Peyer's patch (tissue), 4 donors: ENCODE results near the gene NTSR2. TPM values are rescaled to one million over a fixed set of nuclear protein-coding genes. Genes with fewer than 3 reads are reported as not detected.

Experiments
- DNase-seq, 3 donors: peaks; one replicate each; pipeline ENCODE4 v3.0.0-alpha.2; 2017 to 2019
- H3K27ac ChIP-seq, 4 donors: fragments of 200-600 bp; sonication (generic); one replicate each; pipeline ENCODE4 v1.5.1; 2016 to 2019
- H3K27me3 ChIP-seq, 2 donors: fragments of 200-600 bp; sonication (generic); one replicate each; pipeline ENCODE4 v1.5.1; 2019
- H3K36me3 ChIP-seq, 3 donors: fragments of 200-600 bp; sonication (generic); one replicate each; pipeline ENCODE4 v1.5.1; 2016 to 2019
- H3K4me1 ChIP-seq, 4 donors: fragments of 200-600 bp; sonication (generic); one replicate each; pipeline ENCODE4 v1.5.1; 2016 to 2019
- H3K4me3 ChIP-seq, 4 donors: fragments of 200-600 bp; sonication (generic); 1 replicate in 3 of 4; 2 replicates in 1 of 4; pipeline ENCODE4 v1.5.1; 2016 to 2019; ENCODE audit warnings: mild to moderate bottlenecking in 1 of 4
- H3K9me3 ChIP-seq, 4 donors: fragments of 200-600 bp; sonication (generic); one replicate each; pipeline ENCODE4 v1.5.1; 2016 to 2019; ENCODE audit warnings: mild to moderate bottlenecking in 1 of 4
- POLR2A ChIP-seq, 2 donors: fragments of 450-650 bp; IDR thresholded peaks; one replicate each; pipeline ENCODE4 v1.5.1; 2017; ENCODE audit warnings: antibody characterized with exemption in 2 of 2, mild to moderate bottlenecking in 2 of 2, moderate library complexity in 2 of 2
- total RNA-seq, 4 donors: library from RNA; depleted of rRNA; stranded (reverse); fragments of >200 nt; gene quantifications; one replicate each; pipeline ENCODE4 v1.1.0, GENCODE V29; 2016
- TF ChIP-seq, protein P1 (sequence below), 6 experiments: fragments of 450-650 bp in 4 of 6; fragments of 200-600 bp in 2 of 6; sonication (generic) in 1 of 6; IDR thresholded peaks; one replicate each; pipeline ENCODE4 v1.5.1; 2017 to 2019; ENCODE audit warnings: antibody characterized with exemption in 6 of 6, mild to moderate bottlenecking in 3 of 6, moderate library complexity in 1 of 6

NTSR2 gene
- total RNA-seq, 4 donors from 2014 or later, result not detected

DNA sequence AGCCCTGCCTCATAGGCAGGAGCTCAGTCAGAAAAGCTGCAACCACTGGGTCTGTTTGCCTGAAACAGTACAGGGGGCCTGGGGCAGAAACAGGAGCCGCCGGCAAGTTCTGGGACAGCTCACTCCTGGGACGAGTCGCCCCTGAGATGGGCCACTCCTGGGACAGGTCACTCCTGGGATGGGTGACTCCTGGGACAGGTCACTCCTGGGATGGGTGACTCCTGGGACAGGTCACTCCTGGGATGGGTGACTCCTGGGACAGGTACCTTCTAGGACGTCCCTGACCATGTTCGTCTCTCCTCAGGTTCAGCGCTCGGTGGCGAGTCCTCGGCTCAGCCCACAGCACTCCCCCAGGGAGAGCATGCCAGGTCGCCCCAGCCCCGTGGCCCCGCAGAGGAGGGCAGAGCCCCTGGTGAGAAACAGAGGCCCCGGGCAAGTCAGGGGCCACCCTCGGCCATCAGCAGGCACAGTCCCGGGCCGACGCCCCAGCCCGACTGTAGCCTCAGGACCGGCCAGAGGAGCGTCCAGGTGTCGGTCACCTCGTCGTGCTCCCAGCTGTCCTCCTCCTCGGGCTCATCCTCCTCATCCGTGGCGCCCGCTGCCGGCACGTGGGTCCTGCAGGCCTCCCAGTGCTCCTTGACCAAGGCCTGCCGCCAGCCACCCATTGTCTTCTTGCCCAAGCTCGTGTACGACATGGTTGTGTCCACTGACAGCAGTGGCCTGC, 51.8 kb downstream of the NTSR2 start:
- no peak for TF ChIP-seq POLR2A (IDR thresholded peaks at IDR 0.05)
- TF ChIP-seq, protein P1, sequence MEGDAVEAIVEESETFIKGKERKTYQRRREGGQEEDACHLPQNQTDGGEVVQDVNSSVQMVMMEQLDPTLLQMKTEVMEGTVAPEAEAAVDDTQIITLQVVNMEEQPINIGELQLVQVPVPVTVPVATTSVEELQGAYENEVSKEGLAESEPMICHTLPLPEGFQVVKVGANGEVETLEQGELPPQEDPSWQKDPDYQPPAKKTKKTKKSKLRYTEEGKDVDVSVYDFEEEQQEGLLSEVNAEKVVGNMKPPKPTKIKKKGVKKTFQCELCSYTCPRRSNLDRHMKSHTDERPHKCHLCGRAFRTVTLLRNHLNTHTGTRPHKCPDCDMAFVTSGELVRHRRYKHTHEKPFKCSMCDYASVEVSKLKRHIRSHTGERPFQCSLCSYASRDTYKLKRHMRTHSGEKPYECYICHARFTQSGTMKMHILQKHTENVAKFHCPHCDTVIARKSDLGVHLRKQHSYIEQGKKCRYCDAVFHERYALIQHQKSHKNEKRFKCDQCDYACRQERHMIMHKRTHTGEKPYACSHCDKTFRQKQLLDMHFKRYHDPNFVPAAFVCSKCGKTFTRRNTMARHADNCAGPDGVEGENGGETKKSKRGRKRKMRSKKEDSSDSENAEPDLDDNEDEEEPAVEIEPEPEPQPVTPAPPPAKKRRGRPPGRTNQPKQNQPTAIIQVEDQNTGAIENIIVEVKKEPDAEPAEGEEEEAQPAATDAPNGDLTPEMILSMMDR (IDR thresholded peaks at IDR 0.05), result no peak
- Histone ChIP-seq H3K36me3 (no peaks in the 10 kb centered on the region), H3K9me3 (no peaks in the 10 kb centered on the region), H3K4me1 (no peaks in the 10 kb centered on the region), H3K27me3 (no peaks in the 10 kb centered on the region), H3K4me3 (no peak overlapping the region), H3K27ac (no peak overlapping the region)
- DNase-seq, result no peak

DNA sequence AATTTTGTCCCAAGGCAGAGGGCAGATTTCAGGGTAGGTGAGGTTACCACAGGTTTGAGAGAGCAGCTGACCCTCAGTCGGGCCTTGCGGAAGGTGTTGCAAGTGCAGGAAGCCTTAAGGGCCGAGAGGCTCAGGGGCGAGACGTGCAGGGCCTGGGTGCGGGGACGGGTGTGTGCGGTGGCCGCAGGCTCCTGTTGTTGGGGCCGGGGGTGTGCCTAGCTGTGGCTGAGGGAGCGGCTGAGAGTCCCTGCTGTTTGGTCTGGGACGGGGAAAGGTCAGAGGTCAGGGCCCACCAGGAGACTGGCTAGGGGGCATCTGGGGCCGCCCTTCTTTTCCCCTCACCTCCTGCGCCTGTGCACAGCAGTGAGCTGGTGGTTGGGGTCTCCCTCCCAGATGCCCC, 52.5 kb downstream of the NTSR2 start:
- no peak for TF ChIP-seq POLR2A (IDR thresholded peaks at IDR 0.05)
- TF ChIP-seq, protein P1 (IDR thresholded peaks at IDR 0.05), result no peak
- Histone ChIP-seq H3K9me3 (no peaks in the 10 kb centered on the region), H3K27me3 (no peaks in the 10 kb centered on the region), H3K36me3 (no peaks in the 10 kb centered on the region), H3K4me1 (no peaks in the 10 kb centered on the region), H3K27ac (no peak overlapping the region), H3K4me3 (no peak overlapping the region)
- no peak for DNase-seq

DNA sequence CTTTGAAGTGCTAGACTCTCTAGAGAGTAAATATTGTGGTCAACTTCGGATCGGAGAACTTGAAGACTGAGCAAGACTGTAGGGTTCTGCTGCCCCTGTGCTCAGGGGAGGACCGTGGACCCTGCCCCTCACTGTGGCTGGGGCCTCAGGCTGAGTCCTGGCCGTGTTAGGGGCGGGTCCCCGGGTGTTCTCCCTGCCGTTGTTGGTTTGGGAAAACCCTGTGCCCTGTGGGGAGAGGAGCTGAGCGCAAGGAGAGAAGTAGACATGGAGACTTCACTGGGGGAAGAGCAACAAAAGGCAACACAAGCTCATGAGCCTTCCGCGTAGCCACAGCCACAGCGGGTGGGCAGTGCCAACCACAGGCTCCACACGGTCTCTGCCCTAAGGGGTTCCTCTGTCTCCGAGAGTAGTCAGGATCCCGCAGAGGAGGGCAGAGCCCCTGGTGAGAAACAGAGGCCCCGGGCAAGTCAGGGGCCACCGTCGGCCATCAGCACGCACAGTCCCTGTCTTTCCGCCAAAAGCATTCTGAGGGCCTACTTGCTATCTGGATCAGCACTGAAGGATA, 53.1 kb downstream of the NTSR2 start:
- no peaks in the 10 kb centered on the region for H3K36me3 ChIP-seq
- H3K27me3 ChIP-seq, result no peaks in the 10 kb centered on the region
- H3K9me3 ChIP-seq, result no peaks in the 10 kb centered on the region

DNA sequence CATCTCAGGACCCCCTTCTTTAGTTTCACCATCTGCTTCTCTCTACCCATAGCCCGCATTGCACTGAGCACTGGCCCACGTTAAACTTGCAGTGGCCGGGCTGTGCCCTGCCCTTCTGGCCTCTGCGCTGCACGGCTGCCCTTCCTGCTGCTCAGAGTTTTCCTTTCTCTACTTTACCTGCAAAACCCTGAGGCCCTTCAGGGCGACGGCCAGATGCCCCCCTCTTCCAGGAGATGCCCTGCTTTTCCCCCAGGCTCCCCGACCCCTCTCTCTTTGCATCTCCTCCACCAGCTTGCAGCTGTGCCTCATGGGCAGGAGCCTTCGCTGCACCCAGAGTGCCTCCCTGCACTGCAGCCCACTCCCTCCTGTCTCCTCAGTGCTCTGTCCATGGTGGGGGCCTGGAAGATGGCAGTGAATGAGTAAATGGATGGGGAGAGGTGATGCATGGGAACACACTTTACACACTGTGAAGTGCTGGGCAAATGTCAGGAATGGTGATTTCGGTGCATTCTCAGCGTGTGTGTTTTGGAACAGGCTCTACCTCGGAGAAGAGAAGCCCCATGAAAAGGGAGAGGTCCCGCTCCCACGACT, 53.8 kb downstream of the NTSR2 start:
- Histone ChIP-seq H3K9me3 (no peaks in the 10 kb centered on the region), H3K27me3 (no peaks in the 10 kb centered on the region), H3K4me1 (no peaks in the 10 kb centered on the region), H3K36me3 (no peaks in the 10 kb centered on the region), H3K4me3 (no peak overlapping the region), H3K27ac (no peak overlapping the region)
- DNase-seq, result no peak
- no peak for TF ChIP-seq POLR2A (IDR thresholded peaks at IDR 0.05)
- TF ChIP-seq, protein P1 (IDR thresholded peaks at IDR 0.05), result no peak

More for the DNA sequence above, 53.1 kb downstream of the NTSR2 start:
- Histone ChIP-seq H3K27ac (no peak overlapping the region), H3K4me3 (no peak overlapping the region), H3K4me1 (no peaks in the 10 kb centered on the region)
- TF ChIP-seq, protein P1 (IDR thresholded peaks at IDR 0.05), result no peak
- no peak for TF ChIP-seq POLR2A (IDR thresholded peaks at IDR 0.05)
- no peak for DNase-seq

DNA sequence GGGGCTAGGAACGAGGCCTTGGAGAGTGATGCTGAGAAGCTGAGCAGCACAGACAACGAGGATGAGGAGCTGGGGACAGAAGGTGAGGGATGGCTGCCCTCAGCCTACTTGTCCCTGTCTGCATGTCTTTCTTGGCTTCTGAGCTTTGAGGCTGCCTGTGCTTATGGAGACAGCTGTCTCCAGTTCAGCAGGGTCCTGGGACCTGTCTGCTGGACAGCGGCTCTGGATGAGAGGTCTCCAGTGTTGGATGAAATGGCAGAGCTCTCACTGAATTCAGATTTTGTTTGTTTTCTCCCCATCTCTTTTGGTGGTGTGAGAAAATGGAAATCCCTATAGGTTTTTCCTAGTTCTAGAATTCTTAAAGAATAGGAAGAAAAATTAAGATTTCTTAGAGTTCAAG, 54.8 kb downstream of the NTSR2 start:
- TF ChIP-seq, protein P1 (IDR thresholded peaks at IDR 0.05), result no peak
- no peak for TF ChIP-seq POLR2A (IDR thresholded peaks at IDR 0.05)
- DNase-seq, result no peak
- H3K4me1 ChIP-seq, result no peaks in the 10 kb centered on the region

More for the DNA sequence above, 54.8 kb downstream of the NTSR2 start:
- H3K9me3 ChIP-seq, result no peaks in the 10 kb centered on the region
- H3K36me3 ChIP-seq, result no peaks in the 10 kb centered on the region
- no peak overlapping the region for H3K27ac ChIP-seq
- no peaks in the 10 kb centered on the region for H3K27me3 ChIP-seq
- H3K4me3 ChIP-seq, result no peak overlapping the region
